ENCODE data around the gene TRIM48.
"Not testable (repeated sequence)": the region's sequence is repeated elsewhere in the genome, so short reads cannot be mapped to it uniquely, and the experiment has no call there.

TRIM48 gene, protein sequence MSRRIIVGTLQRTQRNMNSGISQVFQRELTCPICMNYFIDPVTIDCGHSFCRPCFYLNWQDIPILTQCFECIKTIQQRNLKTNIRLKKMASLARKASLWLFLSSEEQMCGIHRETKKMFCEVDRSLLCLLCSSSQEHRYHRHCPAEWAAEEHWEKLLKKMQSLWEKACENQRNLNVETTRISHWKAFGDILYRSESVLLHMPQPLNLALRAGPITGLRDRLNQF

DNA sequence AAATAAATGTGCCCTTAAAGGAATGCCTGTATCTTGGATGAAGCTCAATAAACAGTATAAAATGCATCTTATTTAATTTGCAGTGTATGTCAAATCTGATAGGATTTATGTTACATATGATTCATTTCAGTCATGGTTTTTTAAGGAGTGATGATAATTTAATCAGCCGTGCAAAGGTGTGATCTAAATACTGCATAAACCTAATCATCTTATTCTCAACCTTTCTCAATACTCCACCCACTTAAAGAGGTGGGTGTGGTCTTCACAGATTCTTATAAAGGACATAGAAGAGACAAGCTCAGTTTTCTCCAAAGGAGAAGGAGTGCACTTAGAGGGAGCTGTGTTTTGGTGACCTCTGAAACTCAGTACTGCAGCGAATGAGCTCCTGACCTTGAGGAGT, at the start of gene TRIM48:
TSS of gene TRIM48 (plus strand) at position 301 of the 400 bp plus-strand sequence. CDS start 113 bp downstream, outside the sequence.
- H3K4me3 Mint-ChIP-seq; DNase-seq (ENCODE audit: low spot score); H3K4me1 Mint-ChIP-seq (ENCODE audit: low read depth); H3K27me3 Mint-ChIP-seq (ENCODE audit: low read depth); H3K27ac Mint-ChIP-seq; H3K36me3 Mint-ChIP-seq (ENCODE audit: low read depth): not testable (repeated sequence)
- H3K9me3 Mint-ChIP-seq: peaks cover 32% of the 10 kb centered on the region

DNA sequence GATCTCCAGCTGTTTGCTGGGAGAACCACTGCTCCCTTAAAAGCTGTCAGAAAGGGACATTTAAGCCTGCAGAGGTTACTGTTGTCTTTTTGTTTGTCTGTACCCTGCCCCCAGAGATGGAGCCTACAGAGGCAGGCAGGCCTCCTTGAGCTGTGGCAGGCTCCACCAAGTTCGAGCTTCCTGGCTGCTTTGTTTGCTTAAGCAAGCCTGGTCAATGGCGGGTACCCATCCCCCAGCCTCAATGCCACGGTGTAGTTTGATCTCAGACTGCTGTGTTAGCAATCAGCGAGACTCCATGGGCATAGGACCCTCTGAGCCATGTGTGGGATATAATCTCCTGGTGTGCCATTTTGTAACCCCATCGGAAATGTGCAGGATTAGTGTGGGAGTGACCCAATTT, 23.6 kb upstream of the TRIM48 start:
- H3K4me3 Mint-ChIP-seq; H3K27ac Mint-ChIP-seq; H3K4me1 Mint-ChIP-seq (ENCODE audit: low read depth); H3K27me3 Mint-ChIP-seq (ENCODE audit: low read depth); DNase-seq (ENCODE audit: low spot score); H3K36me3 Mint-ChIP-seq (ENCODE audit: low read depth): not testable (repeated sequence)
- peaks cover 56% of the 10 kb centered on the region for H3K9me3 Mint-ChIP-seq

DNA sequence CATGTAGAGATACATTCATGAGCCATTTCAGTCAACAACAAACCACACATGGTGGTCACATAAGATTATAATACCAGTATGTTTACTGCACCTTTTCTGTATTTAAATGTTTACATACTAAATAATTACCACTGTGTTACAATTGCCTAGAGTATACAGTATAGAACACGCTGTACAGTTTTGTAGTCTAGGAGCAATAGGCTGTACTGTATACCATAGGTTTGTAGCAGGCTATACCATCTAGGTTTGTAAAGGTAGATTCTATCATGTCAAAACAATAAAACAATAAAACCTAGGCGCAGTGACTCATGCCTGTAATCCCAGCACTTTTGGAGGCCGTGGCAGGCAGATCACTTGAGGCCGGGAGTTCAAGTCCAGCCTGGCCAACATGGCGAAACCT, 1.1 kb downstream of the TRIM48 start:
- no peaks in the 10 kb centered on the region for H3K36me3 Mint-ChIP-seq (ENCODE audit: low read depth)
- H3K4me1 Mint-ChIP-seq (ENCODE audit: low read depth): no peaks in the 10 kb centered on the region
- no peak overlapping the region for H3K4me3 Mint-ChIP-seq
- no peak for DNase-seq (ENCODE audit: low spot score)
- H3K27ac Mint-ChIP-seq: no peak overlapping the region
- no peaks in the 10 kb centered on the region for H3K27me3 Mint-ChIP-seq (ENCODE audit: low read depth)
- peaks cover 44% of the 10 kb centered on the region for H3K9me3 Mint-ChIP-seq

Data from T-helper 2 cell treated with Interferon-gamma antibody and Interleukin-4, amounts not matched to agents 5 μg/mL and 100 μg/mL, for 36 hours (primary cell).